ENCODE data around the gene DACT2.
"Not testable (repeated sequence)": the region's sequence is repeated elsewhere in the genome, so short reads cannot be mapped to it uniquely, and the experiment has no call there.

DACT2 gene

GRCh38 chr6:168286116-168286515 lies 33.5 kb downstream of the DACT2 start:
- H3K36me3 ChIP-seq (ENCODE audit: insufficient read depth, insufficient read length, low read length), result no peaks in the 10 kb centered on the region
- no peaks in the 10 kb centered on the region for H3K27me3 ChIP-seq (ENCODE audit: insufficient read depth, insufficient read length)
- peaks cover 6% of the 10 kb centered on the region; the same call in 1 of the 2 replicates for H3K9me3 ChIP-seq (ENCODE audit: insufficient read depth, low read length)
- DNase-seq (ENCODE audit: low read depth, low spot score), result no peak
- H3K4me3 ChIP-seq (ENCODE audit: insufficient read length, low read depth), result no peak overlapping the region
- no peaks in the 10 kb centered on the region for H3K4me1 ChIP-seq (ENCODE audit: insufficient read depth, insufficient read length)
- TF ChIP-seq ZNF274 (IDR thresholded peaks at IDR 0.05; ENCODE audit: low read depth, low read length) (no peak), YY1 (IDR thresholded peaks at IDR 0.05; ENCODE audit: insufficient read depth, insufficient read length) (no peak), SUZ12 (IDR thresholded peaks at IDR 0.05; ENCODE audit: extremely low read depth, insufficient read depth, insufficient read length) (no peak)
- no peak overlapping the region for H3K9ac ChIP-seq (ENCODE audit: insufficient read length, low read depth)

GRCh38 chr6:168285456-168285855 lies 34.1 kb downstream of the DACT2 start:
- no peak overlapping the region for H3K4me3 ChIP-seq (ENCODE audit: insufficient read length, low read depth)
- TF ChIP-seq ZNF274 (IDR thresholded peaks at IDR 0.05; ENCODE audit: low read depth, low read length), result no peak
- TF ChIP-seq SUZ12 (IDR thresholded peaks at IDR 0.05; ENCODE audit: extremely low read depth, insufficient read depth, insufficient read length), result no peak
- TF ChIP-seq YY1 (IDR thresholded peaks at IDR 0.05; ENCODE audit: insufficient read depth, insufficient read length), result no peak

GRCh38 chr6:168284187-168284586 lies 35.4 kb downstream of the DACT2 start:
- TF ChIP-seq SUZ12 (IDR thresholded peaks at IDR 0.05; ENCODE audit: extremely low read depth, insufficient read depth, insufficient read length) (no peak), ZNF274 (IDR thresholded peaks at IDR 0.05; ENCODE audit: low read depth, low read length) (no peak), YY1 (IDR thresholded peaks at IDR 0.05; ENCODE audit: insufficient read depth, insufficient read length) (no peak)
- Histone ChIP-seq H3K27me3 (ENCODE audit: insufficient read depth, insufficient read length) (no peaks in the 10 kb centered on the region), H3K9ac (ENCODE audit: insufficient read length, low read depth) (no peak overlapping the region), H3K9me3 (ENCODE audit: insufficient read depth, low read length) (0 out of 2 replicates have a peak, but pooled peaks cover 2% of the 10 kb centered on the region), H3K36me3 (ENCODE audit: insufficient read depth, insufficient read length, low read length) (no peaks in the 10 kb centered on the region), H3K4me3 (ENCODE audit: insufficient read length, low read depth) (no peak overlapping the region), H3K4me1 (ENCODE audit: insufficient read depth, insufficient read length) (no peaks in the 10 kb centered on the region)
- DNase-seq (ENCODE audit: low read depth, low spot score), result no peak

More at GRCh38 chr6:168285456-168285855, 34.1 kb downstream of the DACT2 start:
- Histone ChIP-seq H3K9ac (ENCODE audit: insufficient read length, low read depth) (no peak overlapping the region), H3K4me1 (ENCODE audit: insufficient read depth, insufficient read length) (no peaks in the 10 kb centered on the region), H3K27me3 (ENCODE audit: insufficient read depth, insufficient read length) (no peaks in the 10 kb centered on the region), H3K36me3 (ENCODE audit: insufficient read depth, insufficient read length, low read length) (no peaks in the 10 kb centered on the region), H3K9me3 (ENCODE audit: insufficient read depth, low read length) (peaks cover 6% of the 10 kb centered on the region; the same call in 1 of the 2 replicates)
- no peak for DNase-seq (ENCODE audit: low read depth, low spot score)

GRCh38 chr6:168283686-168284025 lies 35.9 kb downstream of the DACT2 start:
- TF ChIP-seq SUZ12 (IDR thresholded peaks at IDR 0.05; ENCODE audit: extremely low read depth, insufficient read depth, insufficient read length) (no peak), YY1 (IDR thresholded peaks at IDR 0.05; ENCODE audit: insufficient read depth, insufficient read length) (no peak), ZNF274 (IDR thresholded peaks at IDR 0.05; ENCODE audit: low read depth, low read length) (no peak)
- no peak overlapping the region for H3K9ac ChIP-seq (ENCODE audit: insufficient read length, low read depth)

GRCh38 chr6:168282985-168283685 lies 36.4 kb downstream of the DACT2 start:
- no peaks in the 10 kb centered on the region for H3K27me3 ChIP-seq (ENCODE audit: insufficient read depth, insufficient read length)
- no peaks in the 10 kb centered on the region for H3K9me3 ChIP-seq (ENCODE audit: insufficient read depth, low read length)
- H3K4me1 ChIP-seq (ENCODE audit: insufficient read depth, insufficient read length), result no peaks in the 10 kb centered on the region
- DNase-seq (ENCODE audit: low read depth, low spot score), result no peak
- no peaks in the 10 kb centered on the region for H3K36me3 ChIP-seq (ENCODE audit: insufficient read depth, insufficient read length, low read length)
- H3K4me3 ChIP-seq (ENCODE audit: insufficient read length, low read depth), result no peak overlapping the region
- H3K9ac ChIP-seq (ENCODE audit: insufficient read length, low read depth), result no peak overlapping the region
- TF ChIP-seq SUZ12 (IDR thresholded peaks at IDR 0.05; ENCODE audit: extremely low read depth, insufficient read depth, insufficient read length), result no peak
- TF ChIP-seq ZNF274 (IDR thresholded peaks at IDR 0.05; ENCODE audit: low read depth, low read length), result no peak
- no peak for TF ChIP-seq YY1 (IDR thresholded peaks at IDR 0.05; ENCODE audit: insufficient read depth, insufficient read length)

More at GRCh38 chr6:168283686-168284025, 35.9 kb downstream of the DACT2 start:
- DNase-seq (ENCODE audit: low read depth, low spot score), result no peak
- no peaks in the 10 kb centered on the region for H3K27me3 ChIP-seq (ENCODE audit: insufficient read depth, insufficient read length)
- H3K36me3 ChIP-seq (ENCODE audit: insufficient read depth, insufficient read length, low read length), result no peaks in the 10 kb centered on the region
- no peaks in the 10 kb centered on the region for H3K9me3 ChIP-seq (ENCODE audit: insufficient read depth, low read length)
- no peaks in the 10 kb centered on the region for H3K4me1 ChIP-seq (ENCODE audit: insufficient read depth, insufficient read length)
- no peak overlapping the region for H3K4me3 ChIP-seq (ENCODE audit: insufficient read length, low read depth)

- no peak for DNase-seq (ENCODE audit: low read depth, low spot score)
- Histone ChIP-seq H3K27me3 (ENCODE audit: insufficient read depth, insufficient read length) (no peaks in the 10 kb centered on the region), H3K4me1 (ENCODE audit: insufficient read depth, insufficient read length) (no peaks in the 10 kb centered on the region), H3K9ac (ENCODE audit: insufficient read length, low read depth) (no peak overlapping the region), H3K4me3 (ENCODE audit: insufficient read length, low read depth) (no peak overlapping the region), H3K36me3 (ENCODE audit: insufficient read depth, insufficient read length, low read length) (no peaks in the 10 kb centered on the region), H3K9me3 (ENCODE audit: insufficient read depth, low read length) (no peaks in the 10 kb centered on the region)
- no peak for TF ChIP-seq YY1 (IDR thresholded peaks at IDR 0.05; ENCODE audit: insufficient read depth, insufficient read length)
- TF ChIP-seq ZNF274 (IDR thresholded peaks at IDR 0.05; ENCODE audit: low read depth, low read length), result no peak
- TF ChIP-seq SUZ12 (IDR thresholded peaks at IDR 0.05; ENCODE audit: extremely low read depth, insufficient read depth, insufficient read length), result no peak
Measured at GRCh38 chr6:168281826-168282225, 37.8 kb downstream of the DACT2 start.

GRCh38 chr6:168281314-168281713 lies 38.3 kb downstream of the DACT2 start:
- not testable (repeated sequence) for H3K4me1 ChIP-seq (ENCODE audit: insufficient read depth, insufficient read length); H3K36me3 ChIP-seq (ENCODE audit: insufficient read depth, insufficient read length, low read length); H3K27me3 ChIP-seq (ENCODE audit: insufficient read depth, insufficient read length)

More at GRCh38 chr6:168281314-168281713, 38.3 kb downstream of the DACT2 start:
- not testable (repeated sequence) for H3K9ac ChIP-seq (ENCODE audit: insufficient read length, low read depth); DNase-seq (ENCODE audit: low read depth, low spot score); H3K4me3 ChIP-seq (ENCODE audit: insufficient read length, low read depth); H3K9me3 ChIP-seq (ENCODE audit: insufficient read depth, low read length)

All from NT2/D1 (cell line).